ENCODE measurements around the gene ZNF816.

DNA sequence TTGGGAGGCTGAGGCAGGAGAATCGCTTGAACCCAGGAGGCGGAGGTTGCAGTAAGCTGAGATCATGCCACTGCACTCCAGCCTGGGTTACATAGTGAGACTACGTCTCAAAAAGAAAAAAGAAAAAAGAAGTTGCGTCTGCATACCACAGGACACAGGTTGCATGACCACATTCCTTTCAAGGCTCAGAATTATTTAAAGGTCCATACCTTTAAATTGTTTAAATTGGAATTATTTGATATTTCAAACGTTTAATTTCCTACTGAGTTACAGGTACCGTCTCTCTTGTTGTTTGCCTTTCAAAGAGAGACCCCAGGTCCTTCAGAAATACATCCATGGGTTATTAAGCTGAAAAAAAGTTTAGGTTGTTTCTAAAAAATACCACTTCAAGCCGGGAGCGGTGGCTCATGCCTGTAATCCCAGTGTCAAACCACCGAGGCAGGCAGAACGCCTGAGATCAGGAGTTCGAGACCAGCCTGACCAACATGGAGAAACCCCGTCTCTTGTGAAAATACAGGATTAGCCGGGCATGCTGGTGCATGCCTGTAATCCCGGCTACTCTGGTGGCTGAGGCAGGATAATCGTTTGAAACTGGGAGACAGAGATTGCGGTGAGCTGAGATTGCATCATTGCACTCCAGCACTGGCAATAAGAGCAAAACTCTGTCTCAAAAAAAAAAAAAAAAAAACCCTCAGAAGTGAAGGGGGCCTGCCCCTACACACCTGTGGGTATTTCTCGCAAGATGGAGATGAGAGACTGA lies 18.6 kb downstream of the ZNF816 start:
- TF ChIP-seq, protein P1, sequence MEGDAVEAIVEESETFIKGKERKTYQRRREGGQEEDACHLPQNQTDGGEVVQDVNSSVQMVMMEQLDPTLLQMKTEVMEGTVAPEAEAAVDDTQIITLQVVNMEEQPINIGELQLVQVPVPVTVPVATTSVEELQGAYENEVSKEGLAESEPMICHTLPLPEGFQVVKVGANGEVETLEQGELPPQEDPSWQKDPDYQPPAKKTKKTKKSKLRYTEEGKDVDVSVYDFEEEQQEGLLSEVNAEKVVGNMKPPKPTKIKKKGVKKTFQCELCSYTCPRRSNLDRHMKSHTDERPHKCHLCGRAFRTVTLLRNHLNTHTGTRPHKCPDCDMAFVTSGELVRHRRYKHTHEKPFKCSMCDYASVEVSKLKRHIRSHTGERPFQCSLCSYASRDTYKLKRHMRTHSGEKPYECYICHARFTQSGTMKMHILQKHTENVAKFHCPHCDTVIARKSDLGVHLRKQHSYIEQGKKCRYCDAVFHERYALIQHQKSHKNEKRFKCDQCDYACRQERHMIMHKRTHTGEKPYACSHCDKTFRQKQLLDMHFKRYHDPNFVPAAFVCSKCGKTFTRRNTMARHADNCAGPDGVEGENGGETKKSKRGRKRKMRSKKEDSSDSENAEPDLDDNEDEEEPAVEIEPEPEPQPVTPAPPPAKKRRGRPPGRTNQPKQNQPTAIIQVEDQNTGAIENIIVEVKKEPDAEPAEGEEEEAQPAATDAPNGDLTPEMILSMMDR (IDR thresholded peaks at IDR 0.05): no peak
- no peak for TF ChIP-seq EP300 (IDR thresholded peaks at IDR 0.05)
